GM23248 (cell line): ENCODE data around the gene ZBED3.

Experiments
- EZH2 ChIP-seq: fragments of 200-600 bp; sonication (generic); IDR thresholded peaks from 2 replicates; pipeline ENCODE4 v1.6.1; 2018; ENCODE audit warnings: antibody characterized with exemption, mild to moderate bottlenecking; ENCODE audit not compliant: insufficient read depth, poor library complexity, severe bottlenecking
- EZH2phosphoT487 ChIP-seq: fragments of 200-600 bp; sonication (generic); IDR thresholded peaks from 2 replicates; pipeline ENCODE4 v1.6.1; 2018; ENCODE audit warnings: antibody characterized with exemption, moderate library complexity, mild to moderate bottlenecking, low read depth; ENCODE audit not compliant: insufficient read depth

GRCh38 chr5:77131361-77131760, 44.3 kb upstream of the ZBED3 start:
- TF ChIP-seq EZH2, result no peak
- TF ChIP-seq EZH2phosphoT487, result no peak
